Endodermal cell (in vitro differentiated cells): ENCODE measurements around the gene EVI2B. TPM values are rescaled to one million over a fixed set of nuclear protein-coding genes. Genes with fewer than 3 reads are reported as not detected.
A peak's percentile ranks its signal among the peaks of the same experiment; 100 is the strongest.

Experiments used
- DNase-seq: peaks from one replicate; pipeline ENCODE4 v3.0.0-alpha.2; 2017
- H3K27ac ChIP-seq: 2 replicates; pipeline ENCODE4 v1.5.1; 2013; ENCODE audit warnings: mild to moderate bottlenecking, low read depth, low read length, moderate library complexity
- H3K27me3 ChIP-seq: 2 replicates; pipeline ENCODE4 v1.6.1; 2013; ENCODE audit warnings: mild to moderate bottlenecking, low read length, moderate library complexity; ENCODE audit not compliant: insufficient read depth, control insufficient read depth, poor library complexity, severe bottlenecking
- H3K36me3 ChIP-seq: 2 replicates; pipeline ENCODE4 v1.7.0; 2013; ENCODE audit warnings: mild to moderate bottlenecking, low read length, moderate library complexity; ENCODE audit not compliant: control insufficient read depth, insufficient read depth
- H3K4me1 ChIP-seq: one replicate; pipeline ENCODE4 v1.7.0; 2013; ENCODE audit warnings: low read length; ENCODE audit not compliant: control insufficient read depth, insufficient read depth
- H3K4me3 ChIP-seq: 2 replicates; pipeline ENCODE4 v1.5.1; 2013; ENCODE audit warnings: mild to moderate bottlenecking, low read length, moderate library complexity
- H3K9ac ChIP-seq: 2 replicates; pipeline ENCODE4 v1.6.1; 2013; ENCODE audit warnings: mild to moderate bottlenecking, low read length, moderate library complexity; ENCODE audit not compliant: poor library complexity, severe bottlenecking; ENCODE audit errors: extremely low read depth
- H3K9me3 ChIP-seq: 2 replicates; pipeline ENCODE4 v1.6.1; 2013; ENCODE audit warnings: mild to moderate bottlenecking, low read length, moderate library complexity; ENCODE audit not compliant: control insufficient read depth
- H3K27ac Mint-ChIP-seq: 2 replicates; pipeline ENCODE4 v1.8.0; 2020; ENCODE audit warnings: mixed read lengths
- H3K27me3 Mint-ChIP-seq: 2 replicates; pipeline ENCODE4 v1.8.0; 2021; ENCODE audit warnings: mild to moderate bottlenecking, mixed read lengths; ENCODE audit not compliant: insufficient read depth
- H3K36me3 Mint-ChIP-seq: 2 replicates; pipeline ENCODE4 v1.8.0; 2020; ENCODE audit warnings: low read depth, mixed read lengths
- H3K4me1 Mint-ChIP-seq: 2 replicates; pipeline ENCODE4 v1.8.0; 2020; ENCODE audit warnings: mixed read lengths
- H3K4me3 Mint-ChIP-seq: 2 replicates; pipeline ENCODE4 v1.8.0; 2020; ENCODE audit warnings: mild to moderate bottlenecking, moderate library complexity, mixed read lengths
- H3K9me3 Mint-ChIP-seq: 2 replicates; pipeline ENCODE4 v1.8.0; 2020; ENCODE audit warnings: mild to moderate bottlenecking, mixed read lengths
- WGBS, 2 experiments: methylation state at CpG; one replicate each; pipeline versions ENCODE4 v1.1.5 to v1.1.7; 2013; ENCODE audit warnings: missing lambda C conversion rate in 2 of 2, mixed read lengths in 1 of 2; ENCODE audit not compliant: insufficient coverage in 1 of 2, insufficient read length in 1 of 2; 5-methylcytosine and 5-hydroxymethylcytosine counted together
- total RNA-seq, 2 donors: library from RNA; stranded (reverse); fragmentation: NEBNext Ultra II Directional in 1 of 2; extraction: Animal tissue kit (Norgen Biotek cat#: 25700) in 1 of 2; gene quantifications; 2 replicates in 1 of 2; 3 replicates in 1 of 2; pipeline ENCODE4 v1.2.1, GENCODE V29; 2021
- TF ChIP-seq, protein P1 (sequence below): fragments of 200-600 bp; sonication (generic); conservative IDR thresholded peaks from 2 replicates; pipeline ENCODE4 v1.5.0; 2021; ENCODE audit warnings: antibody characterized with exemption, mild to moderate bottlenecking

EVI2B gene
- total RNA-seq, 2 donors from 2014 or later, result not detected

DNA sequence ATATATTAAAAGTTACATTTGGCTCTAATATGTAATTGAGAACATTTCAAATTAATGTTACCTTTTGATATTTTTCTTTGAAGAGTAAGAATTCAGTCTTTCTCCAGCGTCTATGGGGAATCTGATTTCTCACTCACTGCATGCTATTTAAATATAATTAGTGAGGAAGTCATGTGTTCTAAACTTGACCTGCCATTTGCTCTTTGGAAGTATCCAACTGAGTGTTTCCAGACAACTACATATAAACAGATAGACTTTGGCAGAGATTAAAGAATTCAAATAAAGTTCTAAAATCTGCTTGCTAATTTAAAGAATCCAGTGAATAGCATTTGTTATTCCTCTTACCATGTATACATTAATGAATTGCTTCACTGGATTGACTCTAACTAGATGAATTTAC is 40.3 kb downstream of the EVI2B start:
- H3K27ac Mint-ChIP-seq, result no peak overlapping the region
- Histone ChIP-seq H3K4me1 (no peaks in the 10 kb centered on the region), H3K36me3 (peaks cover 67% of the 10 kb centered on the region), H3K9me3 (no peaks in the 10 kb centered on the region), H3K9ac (no peak overlapping the region), H3K27me3 (no peaks in the 10 kb centered on the region), H3K4me3 (no peak overlapping the region), H3K27ac (no peak overlapping the region)
- WGBS, 2 experiments, result 100% methylated on average over 1 of the region's 1 CpG; no CpG with 5 or more reads in 1 of the 2 experiments
- H3K4me1 Mint-ChIP-seq, result peaks cover 10% of the 10 kb centered on the region
- H3K27me3 Mint-ChIP-seq, result no peaks in the 10 kb centered on the region
- H3K9me3 Mint-ChIP-seq, result no peaks in the 10 kb centered on the region
- DNase-seq, result no peak
- H3K36me3 Mint-ChIP-seq, result peaks cover 49% of the 10 kb centered on the region
- TF ChIP-seq, protein P1, sequence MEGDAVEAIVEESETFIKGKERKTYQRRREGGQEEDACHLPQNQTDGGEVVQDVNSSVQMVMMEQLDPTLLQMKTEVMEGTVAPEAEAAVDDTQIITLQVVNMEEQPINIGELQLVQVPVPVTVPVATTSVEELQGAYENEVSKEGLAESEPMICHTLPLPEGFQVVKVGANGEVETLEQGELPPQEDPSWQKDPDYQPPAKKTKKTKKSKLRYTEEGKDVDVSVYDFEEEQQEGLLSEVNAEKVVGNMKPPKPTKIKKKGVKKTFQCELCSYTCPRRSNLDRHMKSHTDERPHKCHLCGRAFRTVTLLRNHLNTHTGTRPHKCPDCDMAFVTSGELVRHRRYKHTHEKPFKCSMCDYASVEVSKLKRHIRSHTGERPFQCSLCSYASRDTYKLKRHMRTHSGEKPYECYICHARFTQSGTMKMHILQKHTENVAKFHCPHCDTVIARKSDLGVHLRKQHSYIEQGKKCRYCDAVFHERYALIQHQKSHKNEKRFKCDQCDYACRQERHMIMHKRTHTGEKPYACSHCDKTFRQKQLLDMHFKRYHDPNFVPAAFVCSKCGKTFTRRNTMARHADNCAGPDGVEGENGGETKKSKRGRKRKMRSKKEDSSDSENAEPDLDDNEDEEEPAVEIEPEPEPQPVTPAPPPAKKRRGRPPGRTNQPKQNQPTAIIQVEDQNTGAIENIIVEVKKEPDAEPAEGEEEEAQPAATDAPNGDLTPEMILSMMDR, result no peak
- H3K4me3 Mint-ChIP-seq, result no peak overlapping the region

DNA sequence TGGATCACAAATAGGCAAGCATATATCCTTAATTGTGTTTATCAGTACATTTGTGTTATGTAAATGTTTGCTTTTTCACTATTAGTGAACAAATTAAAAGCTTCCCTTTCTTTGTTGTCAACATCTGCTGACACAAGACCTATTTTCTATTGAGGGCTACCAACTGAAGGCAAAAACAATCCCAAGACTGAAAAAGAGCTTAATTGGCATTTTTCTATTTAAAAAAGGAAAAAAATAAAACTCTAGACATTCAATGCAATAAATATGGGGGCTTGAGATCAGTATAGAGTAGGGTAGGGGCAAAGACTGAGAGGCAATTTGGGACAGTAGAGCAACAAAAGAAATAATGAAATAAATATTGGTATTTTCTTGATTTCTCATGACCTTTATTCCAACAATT is 41.1 kb downstream of the EVI2B start:
- Mint-ChIP-seq H3K27me3 (no peaks in the 10 kb centered on the region), H3K9me3 (no peaks in the 10 kb centered on the region), H3K27ac (no peak overlapping the region), H3K4me1 (peaks cover 10% of the 10 kb centered on the region), H3K36me3 (peaks cover 53% of the 10 kb centered on the region), H3K4me3 (no peak overlapping the region)
- no peaks in the 10 kb centered on the region for H3K9me3 ChIP-seq
- no peak for DNase-seq
- TF ChIP-seq, protein P1, result no peak
- no peaks in the 10 kb centered on the region for H3K4me1 ChIP-seq
- H3K36me3 ChIP-seq, result peaks cover 67% of the 10 kb centered on the region
- no peak overlapping the region for H3K4me3 ChIP-seq
- H3K27ac ChIP-seq, result no peak overlapping the region
- H3K27me3 ChIP-seq, result no peaks in the 10 kb centered on the region
- no peak overlapping the region for H3K9ac ChIP-seq

DNA sequence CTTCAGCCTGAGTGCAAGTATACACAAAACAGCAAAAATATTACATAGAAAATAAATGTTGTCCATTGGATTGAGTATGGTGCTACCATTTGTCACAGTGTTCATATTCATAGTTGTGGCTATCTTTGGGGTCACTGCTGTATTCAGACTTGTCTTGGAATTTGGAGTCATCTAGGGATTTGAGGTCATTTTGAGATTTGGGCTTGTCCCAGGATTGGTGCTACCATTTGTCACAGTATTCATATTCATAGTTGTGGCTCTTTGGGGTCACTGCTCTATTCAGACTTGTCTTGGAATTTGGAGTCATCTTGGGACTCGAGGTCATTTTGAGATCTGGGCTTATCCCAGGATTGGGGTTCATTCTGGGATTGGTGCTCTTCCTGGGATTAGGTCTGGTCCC is 41.6 kb downstream of the EVI2B start:
- Histone ChIP-seq H3K27ac (no peak overlapping the region), H3K27me3 (no peaks in the 10 kb centered on the region), H3K9ac (no peak overlapping the region), H3K9me3 (no peaks in the 10 kb centered on the region), H3K4me3 (no peak overlapping the region), H3K36me3 (peaks cover 68% of the 10 kb centered on the region), H3K4me1 (no peaks in the 10 kb centered on the region)
- DNase-seq, result no peak
- Mint-ChIP-seq H3K9me3 (no peaks in the 10 kb centered on the region), H3K4me1 (peaks cover 10% of the 10 kb centered on the region), H3K4me3 (no peak overlapping the region), H3K36me3 (peaks cover 54% of the 10 kb centered on the region), H3K27ac (peak overlapping the region; percentile 18), H3K27me3 (no peaks in the 10 kb centered on the region)
- TF ChIP-seq, protein P1, result no peak
- 88% methylated on average over 1 of the region's 1 CpG; no CpG with 5 or more reads in 1 of the 2 experiments for WGBS, 2 experiments
